Embryonic facial prominence (tissue), 1 donor: ENCODE results near the gene COX8A.

ENCODE experiments used
- DNase-seq: peaks from one replicate; pipeline ENCODE4 v3.0.0-alpha.2; 2016; ENCODE audit errors: extremely low spot score

COX8A gene

DNA sequence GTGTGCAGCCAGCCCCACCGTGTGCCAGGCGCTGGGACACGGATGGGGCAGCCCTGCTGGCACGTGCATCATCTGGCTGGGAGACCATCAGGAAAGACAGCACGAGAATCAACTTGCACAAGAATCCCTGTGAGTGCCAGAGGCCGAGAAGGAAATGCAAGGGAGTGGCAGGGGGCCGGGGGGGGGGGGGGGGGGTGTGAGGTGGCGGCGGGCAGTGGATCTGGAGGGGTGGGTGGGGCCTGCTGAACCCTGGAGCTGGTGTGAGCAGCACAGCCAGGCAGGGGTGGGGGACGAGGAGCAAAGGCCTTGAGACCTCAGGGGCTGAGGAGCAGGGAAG is 47.3 kb downstream of the COX8A start:
- DNase-seq = no peak

DNA sequence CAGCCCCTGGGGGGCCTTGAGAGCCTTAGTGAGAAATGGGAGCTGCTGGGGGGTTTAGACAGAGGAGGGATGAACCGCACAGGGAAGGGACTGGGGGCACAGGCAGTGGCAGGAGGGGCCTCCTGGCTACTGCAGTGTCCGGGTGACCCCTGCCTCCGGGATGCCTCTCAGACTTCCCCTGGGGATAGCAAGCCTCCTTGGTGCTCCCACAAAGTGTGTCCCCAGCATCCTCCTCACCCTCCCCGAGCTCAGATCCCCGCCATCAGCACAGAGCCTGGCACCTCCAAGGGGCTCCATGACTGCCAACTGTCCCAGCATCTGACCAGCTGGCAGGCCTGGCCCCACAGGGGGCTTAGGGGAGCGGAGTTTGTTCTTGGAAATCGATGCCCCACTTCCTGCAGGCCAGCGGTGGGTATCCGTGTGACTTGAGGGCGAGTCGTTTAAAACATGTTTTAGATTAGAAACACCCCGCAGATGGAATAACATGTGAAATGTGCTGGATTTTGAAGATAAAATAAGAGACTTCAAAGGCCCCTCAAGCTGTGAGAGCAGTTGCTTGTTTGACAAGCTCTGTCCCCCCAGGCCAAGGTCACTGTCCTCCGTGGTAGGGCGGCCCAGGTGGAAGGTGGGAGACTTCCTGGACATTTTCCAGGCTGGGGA is 47.8 kb downstream of the COX8A start:
- no peak for DNase-seq

- no peak for DNase-seq
Measured at GRCh38 chr11:64023712-64024710, 49.6 kb downstream of the COX8A start.

DNA sequence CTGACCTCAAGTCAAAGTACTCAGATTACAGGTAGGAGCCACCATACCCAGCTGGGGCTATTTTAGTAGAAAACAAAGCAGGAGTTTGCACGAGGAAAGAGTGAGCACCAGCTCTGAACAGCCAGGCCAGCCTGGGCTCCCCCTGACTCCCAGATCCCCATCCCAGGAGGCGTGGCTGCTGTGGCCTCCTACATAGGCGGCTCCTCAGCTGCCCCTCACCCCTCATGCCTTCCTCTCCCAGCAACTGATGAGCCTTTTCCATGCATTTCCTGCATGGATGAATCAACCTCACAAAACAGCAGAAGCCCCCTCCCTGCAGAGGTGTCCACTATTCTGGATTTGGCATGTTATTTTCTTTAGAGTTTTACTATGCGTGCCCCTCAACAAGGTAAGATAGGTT is 50.8 kb downstream of the COX8A start:
- DNase-seq = no peak
